Activated CD4-positive, CD25-positive, alpha-beta regulatory T cell (primary cell): ENCODE data around the gene ZNF564.
A peak's percentile ranks its signal among the peaks of the same experiment; 100 is the strongest.
"Not testable (repeated sequence)": the region's sequence is repeated elsewhere in the genome, so short reads cannot be mapped to it uniquely, and the experiment has no call there.

Source experiments
- DNase-seq, 4 experiments: peaks; one replicate each; lab custom pipeline; 2025; lab: John Stamatoyannopoulos, UW

ZNF564 gene

GRCh38 chr19:12551060-12551832, at the start of gene ZNF564:
ZNF564 (minus strand) TSS chr19:12551482; CDS start chr19:12551332, 150 bp downstream.
- peak; percentile 71 to 83 (median 80) for DNase-seq

GRCh38 chr19:12597594-12597993, 46.3 kb upstream of the ZNF564 start:
- no peak for DNase-seq

- no peak for DNase-seq
Measured at GRCh38 chr19:12596927-12597548, 45.8 kb upstream of the ZNF564 start.

- no peak for DNase-seq
Measured at GRCh38 chr19:12596485-12596884, 45.2 kb upstream of the ZNF564 start.

- no peak for DNase-seq
Measured at GRCh38 chr19:12581100-12581499, 29.8 kb upstream of the ZNF564 start.

GRCh38 chr19:12580180-12580694, 29.0 kb upstream of the ZNF564 start:
- no peak for DNase-seq

- DNase-seq: no peak
Measured at GRCh38 chr19:12578641-12579040, 27.4 kb upstream of the ZNF564 start.

GRCh38 chr19:12574036-12574435, 22.8 kb upstream of the ZNF564 start:
- DNase-seq: no peak

GRCh38 chr19:12567951-12568350, 16.7 kb upstream of the ZNF564 start:
- no peak for DNase-seq

GRCh38 chr19:12566380-12566779, 15.1 kb upstream of the ZNF564 start:
- not testable (repeated sequence) for DNase-seq

- DNase-seq: peak; percentile 76 to 96 (median 86)
Measured at GRCh38 chr19:12564016-12564664, 12.9 kb upstream of the ZNF564 start.

GRCh38 chr19:12555456-12555930, 4.2 kb upstream of the ZNF564 start:
- no peak for DNase-seq

- no peak for DNase-seq
Measured at GRCh38 chr19:12546903-12547302, 4.4 kb downstream of the ZNF564 start.

- DNase-seq: no peak
Measured at GRCh38 chr19:12546068-12546467, 5.2 kb downstream of the ZNF564 start.

GRCh38 chr19:12545267-12545666, 6.0 kb downstream of the ZNF564 start:
- DNase-seq: no peak

GRCh38 chr19:12544401-12544876, 6.8 kb downstream of the ZNF564 start:
- DNase-seq: no peak

- no peak for DNase-seq
Measured at GRCh38 chr19:12543855-12544254, 7.4 kb downstream of the ZNF564 start.

- DNase-seq: no peak
Measured at GRCh38 chr19:12527034-12527836, 24.0 kb downstream of the ZNF564 start.

- DNase-seq: no peak
Measured at GRCh38 chr19:12526542-12526941, 24.7 kb downstream of the ZNF564 start.

- DNase-seq: no peak
Measured at GRCh38 chr19:12521996-12522395, 29.3 kb downstream of the ZNF564 start.

- no peak for DNase-seq
Measured at GRCh38 chr19:12513531-12514061, 37.7 kb downstream of the ZNF564 start.
